Activated T-cell treated with anti-CD3 and anti-CD28 coated beads for 24 hours (primary cell): Measurements from ENCODE around the gene BTF3L4.

Source experiments
- DNase-seq: peaks from one replicate; pipeline ENCODE4 v3.0.0-alpha.2; 2020; ENCODE audit warnings: low read depth

Gene BTF3L4

DNA sequence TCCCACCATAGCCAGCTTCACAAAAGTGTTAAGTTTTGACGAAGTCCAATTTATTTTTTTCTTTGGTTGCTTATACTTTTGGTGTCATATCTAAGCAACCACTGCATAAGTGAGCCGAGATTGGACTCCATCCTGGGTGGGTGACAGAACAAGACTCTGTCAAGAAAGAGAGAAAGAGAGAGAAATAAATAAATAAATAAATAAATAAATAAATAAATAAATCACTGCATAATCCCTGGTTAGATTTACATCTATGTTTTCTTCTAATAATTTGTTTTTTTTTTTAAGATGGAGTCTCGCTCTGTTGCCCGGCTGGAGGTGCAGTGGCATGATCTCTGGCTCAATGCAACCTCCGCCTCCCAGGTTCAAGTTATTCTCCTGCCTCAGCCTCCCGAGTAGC lies 67.5 kb downstream of the BTF3L4 start:
- DNase-seq, result no peak

DNA sequence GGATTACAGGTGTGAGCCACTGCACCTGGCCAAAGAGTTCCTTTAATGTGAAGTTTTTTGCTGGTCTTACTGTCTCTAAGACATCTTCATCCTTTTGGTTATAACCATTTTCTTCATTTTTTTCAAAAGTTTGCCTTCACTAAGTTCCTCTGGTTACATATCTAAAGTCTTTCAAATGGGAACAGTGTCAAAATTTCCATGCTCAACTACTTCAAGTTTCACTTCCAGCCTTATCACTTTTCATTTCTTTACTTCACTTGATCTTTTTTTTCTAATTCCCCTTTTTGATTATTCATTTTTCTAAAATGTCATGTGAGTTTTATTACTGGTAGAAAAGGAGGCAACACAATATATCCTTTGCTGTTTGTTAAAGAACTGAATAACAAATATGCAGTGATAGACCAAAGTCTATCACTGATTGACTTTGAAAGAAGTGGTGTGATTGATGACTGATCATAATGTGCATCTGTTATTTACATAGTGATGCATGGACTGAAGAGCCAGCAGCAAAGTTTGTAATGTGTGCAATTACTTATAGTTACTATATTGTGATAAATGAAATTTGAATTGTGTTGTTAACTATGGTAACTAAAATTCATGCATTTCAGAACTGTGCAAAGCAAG lies 69.8 kb downstream of the BTF3L4 start:
- DNase-seq, result no peak

- DNase-seq, result peak; percentile 6
These were observed 71.4 kb downstream of the BTF3L4 start for GRCh38 chr1:52127181-52128180.

DNA sequence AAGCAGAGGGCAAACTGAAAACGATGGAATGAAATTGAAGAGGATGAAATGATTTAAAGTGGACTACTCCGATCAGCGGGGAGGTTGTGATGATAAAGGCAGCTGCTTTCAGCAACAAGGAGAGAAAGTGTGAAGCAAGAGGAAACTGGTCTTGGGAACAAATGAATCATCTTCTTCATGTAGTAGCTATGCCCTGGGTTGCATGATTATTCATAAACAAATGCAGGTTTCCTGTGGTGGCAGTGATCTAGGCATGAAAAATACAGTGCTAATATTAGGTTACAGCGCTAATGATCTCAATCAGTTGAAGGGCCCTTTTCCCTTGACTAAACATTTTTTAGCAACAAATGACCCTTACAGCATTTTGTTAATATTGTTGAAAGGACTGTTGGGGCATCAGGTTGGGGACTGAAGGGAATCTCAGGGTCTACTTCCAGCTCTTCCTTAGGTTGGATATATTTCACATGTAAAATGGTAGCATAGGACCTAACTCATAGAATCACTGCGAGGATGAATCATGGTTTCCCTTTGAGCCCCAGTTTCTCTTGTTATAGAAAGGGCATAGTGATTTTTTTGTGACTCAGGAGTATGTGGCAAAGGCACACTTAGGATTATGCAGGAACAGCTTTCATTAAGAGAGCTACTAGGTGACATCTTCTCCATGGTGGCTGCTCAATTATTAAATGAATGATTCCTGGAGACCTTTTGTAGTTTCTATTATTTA lies 83.9 kb downstream of the BTF3L4 start:
- DNase-seq, result peak; percentile 30
